Liver (tissue), 9 donors: ENCODE results near the gene NME1. TPM values are rescaled to one million over a fixed set of nuclear protein-coding genes. Genes with fewer than 3 reads are reported as not detected.

Experiments used
- DNase-seq: peaks from one replicate; pipeline ENCODE4 v3.0.0-alpha.2; 2017; ENCODE audit warnings: low spot score
- H3K27ac ChIP-seq, 2 donors: one replicate each; pipeline ENCODE4 v1.7.0; 2013; ENCODE audit warnings: inconsistent platforms in 2 of 2, low read length in 2 of 2, control low read depth in 1 of 2, low read depth in 1 of 2, mild to moderate bottlenecking in 1 of 2
- H3K27me3 ChIP-seq, 4 donors: one replicate each; pipeline versions ENCODE4 v1.6.1 to v1.7.0; 2013; ENCODE audit warnings: low read length in 3 of 4, inconsistent platforms in 1 of 4, mild to moderate bottlenecking in 1 of 4, moderate library complexity in 1 of 4; ENCODE audit not compliant: control insufficient read depth in 4 of 4, insufficient read depth in 4 of 4
- H3K36me3 ChIP-seq, 4 donors: one replicate each; pipeline versions ENCODE4 v1.6.1 to v1.7.0; 2013; ENCODE audit warnings: low read length in 3 of 4, mild to moderate bottlenecking in 3 of 4, low read depth in 1 of 4, moderate library complexity in 1 of 4; ENCODE audit not compliant: control insufficient read depth in 4 of 4, insufficient read depth in 3 of 4
- H3K4me1 ChIP-seq, 4 donors: one replicate each; pipeline versions ENCODE4 v1.6.1 to v1.7.0; 2013; ENCODE audit warnings: low read length in 3 of 4, mild to moderate bottlenecking in 3 of 4, moderate library complexity in 1 of 4; ENCODE audit not compliant: control insufficient read depth in 4 of 4, insufficient read depth in 4 of 4
- H3K4me3 ChIP-seq, 3 donors: one replicate each; pipeline versions ENCODE4 v1.6.1 to v1.7.0; 2013; ENCODE audit warnings: low read length in 3 of 3, control low read depth in 1 of 3, low read depth in 1 of 3, mild to moderate bottlenecking in 1 of 3
- H3K9ac ChIP-seq, 2 donors: one replicate each; pipeline ENCODE4 v1.7.0; 2013; ENCODE audit warnings: low read length in 2 of 2, mild to moderate bottlenecking in 2 of 2, moderate library complexity in 2 of 2, control low read depth in 1 of 2, low read depth in 1 of 2
- H3K9me3 ChIP-seq, 4 donors: one replicate each; pipeline versions ENCODE4 v1.6.1 to v1.7.0; 2013; ENCODE audit warnings: low read length in 3 of 4; ENCODE audit not compliant: control insufficient read depth in 4 of 4
- CTCF ChIP-seq: fragments of 150-350 bp; IDR thresholded peaks from 2 replicates; pipeline ENCODE4 v1.5.1; 2017; ENCODE audit warnings: improper control_type of control experiment, low read depth, low read length; ENCODE audit not compliant: missing input control
- EGR1 ChIP-seq, 2 donors: IDR thresholded peaks; 2 replicates each; pipeline ENCODE4 v1.6.1; 2016 to 2018; ENCODE audit warnings: antibody characterized with exemption in 2 of 2, low read depth in 2 of 2
- FOXA1 ChIP-seq: IDR thresholded peaks from 2 replicates; pipeline ENCODE4 v1.6.1; 2016; ENCODE audit warnings: antibody characterized with exemption
- FOXA2 ChIP-seq: IDR thresholded peaks from 2 replicates; pipeline ENCODE4 v1.6.1; 2016; ENCODE audit warnings: antibody characterized with exemption
- HNF4A ChIP-seq, 2 donors: conservative IDR thresholded peaks; 2 replicates each; pipeline ENCODE4 v1.6.1; 2016; ENCODE audit warnings: antibody characterized with exemption in 2 of 2, mild to moderate bottlenecking in 2 of 2
- HNF4G ChIP-seq: IDR thresholded peaks from 2 replicates; pipeline ENCODE4 v1.6.1; 2016; ENCODE audit warnings: antibody characterized with exemption
- JUND ChIP-seq, 2 donors: IDR thresholded peaks; 2 replicates each; pipeline ENCODE4 v1.6.1; 2016; ENCODE audit warnings: antibody characterized with exemption in 2 of 2
- NR2F2 ChIP-seq: IDR thresholded peaks from 2 replicates; pipeline ENCODE4 v1.6.1; 2016; ENCODE audit warnings: antibody characterized with exemption
- RAD21 ChIP-seq, 2 donors: IDR thresholded peaks; 2 replicates each; pipeline ENCODE4 v1.6.1; 2016; ENCODE audit warnings: antibody characterized with exemption in 2 of 2, mild to moderate bottlenecking in 2 of 2
- RXRA ChIP-seq, 2 donors: IDR thresholded peaks; 2 replicates each; pipeline ENCODE4 v1.6.1; 2017 to 2018; ENCODE audit warnings: antibody characterized with exemption in 2 of 2, mild to moderate bottlenecking in 1 of 2
- SP1 ChIP-seq: IDR thresholded peaks from 2 replicates; pipeline ENCODE4 v1.6.1; 2018; ENCODE audit warnings: antibody characterized with exemption, mild to moderate bottlenecking
- TAF1 ChIP-seq: conservative IDR thresholded peaks from 2 replicates; pipeline ENCODE4 v1.6.1; 2016; ENCODE audit warnings: antibody characterized with exemption, mild to moderate bottlenecking
- YY1 ChIP-seq: IDR thresholded peaks from 2 replicates; pipeline ENCODE4 v1.6.1; 2016; ENCODE audit warnings: antibody characterized with exemption, mild to moderate bottlenecking
- ZBTB33 ChIP-seq: IDR thresholded peaks from 2 replicates; pipeline ENCODE4 v1.6.1; 2016; ENCODE audit warnings: antibody characterized with exemption
- WGBS: extraction: QIAGEN DNeasy Blood & Tissue Kit; methylation state at CpG from one replicate; pipeline ENCODE4 v1.1.7; 2013; 5-methylcytosine and 5-hydroxymethylcytosine counted together
- polyA plus RNA-seq, 2 donors: library from polyadenylated mRNA; stranded (reverse) in 1 of 2; unstranded in 1 of 2; fragments of 200-250 nt in 1 of 2; fragments of >200 nt in 1 of 2; fragmentation: Nextera tagmentation in 1 of 2; extraction: Ambion mirVana in 1 of 2; gene quantifications; one replicate each; pipeline versions ENCODE4 v1.2.1 to v1.2.3, GENCODE V29; 2013 to 2015
- total RNA-seq, 2 donors: library from RNA; depleted of rRNA; stranded (reverse); fragments of >200 nt; gene quantifications; one replicate each; pipeline ENCODE4 v1.2.3, GENCODE V29; 2014
- TF ChIP-seq, protein P1 (sequence below): IDR thresholded peaks from 2 replicates; pipeline ENCODE4 v1.6.1; 2016; ENCODE audit warnings: antibody characterized with exemption, mild to moderate bottlenecking
- donor health status: healthy.
- donor health status: healthy.
- donor health status: healthy.
- donor health status: healthy.
- donor health status: healthy.

Gene NME1
- total and polyA plus RNA-seq, 4 donors = 26.7 to 97.3 (median 57.4) TPM

DNA sequence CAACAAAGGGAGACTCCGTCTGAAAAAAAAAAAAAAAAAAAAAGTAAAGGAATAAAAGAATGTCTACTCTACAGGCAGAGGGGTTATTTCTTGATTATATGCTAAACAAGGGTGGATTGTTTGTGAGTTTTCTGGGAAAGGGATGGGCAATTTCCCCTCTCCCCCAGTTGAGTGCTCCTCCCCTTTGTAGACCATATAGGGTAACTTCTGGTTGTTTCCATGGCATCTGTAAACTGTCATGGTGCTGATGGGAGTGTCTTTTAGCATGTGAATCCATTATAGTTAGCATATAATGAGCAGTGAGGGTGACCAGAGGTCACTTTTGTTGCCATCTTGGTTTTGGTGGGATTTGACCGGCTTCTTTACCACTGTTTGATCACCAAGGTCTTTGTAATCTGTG is 4.2 kb upstream of the NME1 start:
- H3K27ac ChIP-seq = no peak overlapping the region
- H3K9ac ChIP-seq = no peak overlapping the region
- H3K27me3 ChIP-seq = no peaks in the 10 kb centered on the region
- peaks cover 2 to 25% (median 8%) of the 10 kb centered on the region in 4 donors for H3K4me1 ChIP-seq
- H3K4me3 ChIP-seq = no peak overlapping the region
- no peak for TF ChIP-seq SP1
- TF ChIP-seq CTCF = no peak
- TF ChIP-seq EGR1 (IDR thresholded peaks at IDR 0.05; ENCODE audit: low read depth in 2 of 2) = no peak
- TF ChIP-seq HNF4A (conservative IDR thresholded peaks at IDR 0.05) = no peak
- no peak for TF ChIP-seq RXRA (IDR thresholded peaks at IDR 0.05)
- no peak for TF ChIP-seq NR2F2
- TF ChIP-seq FOXA1 = no peak
- no peak for TF ChIP-seq JUND (IDR thresholded peaks at IDR 0.05)
- TF ChIP-seq TAF1 = no peak
- TF ChIP-seq ZBTB33 = no peak
- no peak for TF ChIP-seq YY1
- no peak for TF ChIP-seq RAD21 (IDR thresholded peaks at IDR 0.05)
- TF ChIP-seq, protein P1, sequence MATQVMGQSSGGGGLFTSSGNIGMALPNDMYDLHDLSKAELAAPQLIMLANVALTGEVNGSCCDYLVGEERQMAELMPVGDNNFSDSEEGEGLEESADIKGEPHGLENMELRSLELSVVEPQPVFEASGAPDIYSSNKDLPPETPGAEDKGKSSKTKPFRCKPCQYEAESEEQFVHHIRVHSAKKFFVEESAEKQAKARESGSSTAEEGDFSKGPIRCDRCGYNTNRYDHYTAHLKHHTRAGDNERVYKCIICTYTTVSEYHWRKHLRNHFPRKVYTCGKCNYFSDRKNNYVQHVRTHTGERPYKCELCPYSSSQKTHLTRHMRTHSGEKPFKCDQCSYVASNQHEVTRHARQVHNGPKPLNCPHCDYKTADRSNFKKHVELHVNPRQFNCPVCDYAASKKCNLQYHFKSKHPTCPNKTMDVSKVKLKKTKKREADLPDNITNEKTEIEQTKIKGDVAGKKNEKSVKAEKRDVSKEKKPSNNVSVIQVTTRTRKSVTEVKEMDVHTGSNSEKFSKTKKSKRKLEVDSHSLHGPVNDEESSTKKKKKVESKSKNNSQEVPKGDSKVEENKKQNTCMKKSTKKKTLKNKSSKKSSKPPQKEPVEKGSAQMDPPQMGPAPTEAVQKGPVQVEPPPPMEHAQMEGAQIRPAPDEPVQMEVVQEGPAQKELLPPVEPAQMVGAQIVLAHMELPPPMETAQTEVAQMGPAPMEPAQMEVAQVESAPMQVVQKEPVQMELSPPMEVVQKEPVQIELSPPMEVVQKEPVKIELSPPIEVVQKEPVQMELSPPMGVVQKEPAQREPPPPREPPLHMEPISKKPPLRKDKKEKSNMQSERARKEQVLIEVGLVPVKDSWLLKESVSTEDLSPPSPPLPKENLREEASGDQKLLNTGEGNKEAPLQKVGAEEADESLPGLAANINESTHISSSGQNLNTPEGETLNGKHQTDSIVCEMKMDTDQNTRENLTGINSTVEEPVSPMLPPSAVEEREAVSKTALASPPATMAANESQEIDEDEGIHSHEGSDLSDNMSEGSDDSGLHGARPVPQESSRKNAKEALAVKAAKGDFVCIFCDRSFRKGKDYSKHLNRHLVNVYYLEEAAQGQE = no peak
- no peaks in the 10 kb centered on the region for H3K36me3 ChIP-seq
- no peak for DNase-seq
- WGBS = 94% methylated on average over 2 of the region's 2 CpGs
- H3K9me3 ChIP-seq = no peaks in the 10 kb centered on the region

DNA sequence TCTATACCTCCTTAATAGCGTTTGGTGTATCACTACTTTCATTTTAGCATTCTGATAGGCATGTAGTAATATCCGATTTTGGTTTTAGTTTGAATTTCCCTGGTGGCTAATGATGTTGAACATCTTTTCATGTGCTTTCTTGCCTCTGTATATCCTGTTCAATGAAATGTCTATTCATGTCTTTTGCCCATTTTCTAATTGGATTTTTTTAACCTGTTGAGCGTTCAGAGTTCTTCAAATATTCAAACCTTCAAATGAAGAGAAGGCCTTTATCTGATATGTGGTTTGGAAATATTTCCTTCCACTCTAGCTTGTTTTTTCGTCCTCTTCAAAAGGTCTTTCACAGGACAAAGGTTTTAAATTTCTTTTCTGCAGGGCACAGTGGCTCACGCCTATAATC is 2.4 kb upstream of the NME1 start:
- Histone ChIP-seq H3K27me3 (no peaks in the 10 kb centered on the region), H3K36me3 (no peaks in the 10 kb centered on the region), H3K9ac (no peak overlapping the region), H3K9me3 (no peaks in the 10 kb centered on the region), H3K4me1 (peaks cover 0 to 25% (median 12%) of the 10 kb centered on the region in 4 donors), H3K4me3 (no peak overlapping the region), H3K27ac (no peak overlapping the region)
- WGBS = 88% methylated on average over 5 of the region's 5 CpGs
- DNase-seq = no peak
- TF ChIP-seq FOXA1 (no peak), YY1 (no peak), SP1 (no peak), CTCF (no peak), FOXA2 (no peak), ZBTB33 (no peak), HNF4A (conservative IDR thresholded peaks at IDR 0.05) (no peak), JUND (IDR thresholded peaks at IDR 0.05) (no peak), HNF4G (no peak)
- TF ChIP-seq, protein P1 = no peak
